Osteocyte (in vitro differentiated cells): Measurements from ENCODE around the gene TRIM36. TPM values are rescaled to one million over a fixed set of nuclear protein-coding genes. Genes with fewer than 3 reads are reported as not detected.
A peak's percentile ranks its signal among the peaks of the same experiment; 100 is the strongest.

Experiments used
- DNase-seq: peaks from one replicate; pipeline ENCODE4 v3.0.0; 2021; ENCODE audit warnings: mixed read lengths; ENCODE audit not compliant: unreplicated experiment; ENCODE audit errors: extremely low spot score
- H3K27ac Mint-ChIP-seq: one replicate; pipeline ENCODE4 v1.8.0; 2021; ENCODE audit warnings: mild to moderate bottlenecking, mixed read lengths; ENCODE audit not compliant: unreplicated experiment
- H3K27me3 Mint-ChIP-seq: one replicate; pipeline ENCODE4 v1.8.0; 2021; ENCODE audit warnings: mixed read lengths; ENCODE audit not compliant: unreplicated experiment
- H3K36me3 Mint-ChIP-seq: one replicate; pipeline ENCODE4 v1.8.0; 2021; ENCODE audit warnings: mixed read lengths; ENCODE audit not compliant: unreplicated experiment
- H3K4me1 Mint-ChIP-seq: one replicate; pipeline ENCODE4 v1.8.0; 2021; ENCODE audit warnings: mixed read lengths; ENCODE audit not compliant: unreplicated experiment
- H3K4me3 Mint-ChIP-seq: one replicate; pipeline ENCODE4 v1.8.0; 2021; ENCODE audit warnings: mild to moderate bottlenecking, moderate library complexity, mixed read lengths; ENCODE audit not compliant: unreplicated experiment
- H3K9me3 Mint-ChIP-seq: one replicate; pipeline ENCODE4 v1.8.0; 2021; ENCODE audit warnings: mixed read lengths; ENCODE audit not compliant: unreplicated experiment
- long read RNA-seq: library from polyadenylated mRNA; unstranded; transcript quantifications from one replicate; pipeline ENCODE4 v2.0.0, GENCODE V29; 2021
- total RNA-seq: library from RNA; stranded (reverse); gene quantifications from 2 replicates; pipeline ENCODE4 v1.2.1, GENCODE V29; 2021
- TF ChIP-seq, protein P1 (sequence below): fragments of 200-600 bp; sonication (generic); IDR thresholded peaks from 2 replicates; pipeline ENCODE4 v1.5.0; 2021; ENCODE audit warnings: antibody characterized with exemption, mild to moderate bottlenecking, moderate library complexity

Gene TRIM36, protein sequence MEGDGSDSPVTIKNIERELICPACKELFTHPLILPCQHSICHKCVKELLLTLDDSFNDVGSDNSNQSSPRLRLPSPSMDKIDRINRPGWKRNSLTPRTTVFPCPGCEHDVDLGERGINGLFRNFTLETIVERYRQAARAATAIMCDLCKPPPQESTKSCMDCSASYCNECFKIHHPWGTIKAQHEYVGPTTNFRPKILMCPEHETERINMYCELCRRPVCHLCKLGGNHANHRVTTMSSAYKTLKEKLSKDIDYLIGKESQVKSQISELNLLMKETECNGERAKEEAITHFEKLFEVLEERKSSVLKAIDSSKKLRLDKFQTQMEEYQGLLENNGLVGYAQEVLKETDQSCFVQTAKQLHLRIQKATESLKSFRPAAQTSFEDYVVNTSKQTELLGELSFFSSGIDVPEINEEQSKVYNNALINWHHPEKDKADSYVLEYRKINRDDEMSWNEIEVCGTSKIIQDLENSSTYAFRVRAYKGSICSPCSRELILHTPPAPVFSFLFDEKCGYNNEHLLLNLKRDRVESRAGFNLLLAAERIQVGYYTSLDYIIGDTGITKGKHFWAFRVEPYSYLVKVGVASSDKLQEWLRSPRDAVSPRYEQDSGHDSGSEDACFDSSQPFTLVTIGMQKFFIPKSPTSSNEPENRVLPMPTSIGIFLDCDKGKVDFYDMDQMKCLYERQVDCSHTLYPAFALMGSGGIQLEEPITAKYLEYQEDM
- 11.1 and 13.3 TPM in 2 replicates for total RNA-seq
- long read RNA-seq, full-length matches to known transcripts = 14 of 18 reads
- long read RNA-seq, partial matches to known transcripts = 2 of 18 reads
- long read RNA-seq, other reads (novel, unspliced or antisense) = 2 of 18 reads

DNA sequence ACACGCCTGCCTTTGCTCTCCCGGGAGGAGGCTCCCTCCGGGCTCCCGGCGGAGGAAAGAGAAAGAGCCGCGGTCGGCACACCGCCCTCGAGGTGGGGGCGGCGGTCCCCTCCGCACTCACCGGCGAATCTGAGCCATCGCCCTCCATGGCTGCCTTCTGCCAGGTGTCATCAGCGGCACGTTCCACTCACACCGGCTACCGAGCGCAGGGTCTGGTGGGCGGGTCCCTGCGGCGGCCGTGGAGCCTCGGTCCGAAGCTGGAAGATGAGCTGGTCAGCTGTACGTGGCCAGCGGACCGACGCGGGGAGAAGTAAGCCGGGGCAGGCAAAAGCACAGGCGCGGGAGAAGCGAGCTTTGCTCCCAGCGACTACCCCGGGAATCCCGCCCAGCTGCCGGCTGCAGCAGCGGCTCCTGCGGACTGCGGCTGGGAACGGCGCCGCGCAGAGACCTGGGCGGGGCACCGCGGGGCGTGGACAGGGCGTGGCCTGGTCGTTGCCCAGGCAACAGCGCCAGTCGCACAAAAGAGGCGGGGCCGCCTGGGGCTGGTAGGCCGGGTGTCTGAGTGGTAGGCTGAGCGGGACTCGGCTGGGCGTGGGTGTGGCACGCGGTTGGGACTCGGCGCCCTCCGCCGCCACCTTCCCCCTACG is at the start of gene TRIM36:
TSS of gene TRIM36 (minus strand) at position 422 of the 647 bp plus-strand sequence. CDS start at position 148, 274 bp downstream.
- Mint-ChIP-seq H3K4me1 (peaks cover 13% of the 10 kb centered on the region), H3K27me3 (peaks cover 27% of the 10 kb centered on the region), H3K27ac (peak within 1 kb of the TSS; percentile 80), H3K4me3 (peak within 1 kb of the TSS; percentile 85), H3K36me3 (no peaks in the 10 kb centered on the region), H3K9me3 (no peaks in the 10 kb centered on the region)
- peak; percentile 98 for DNase-seq
- TF ChIP-seq, protein P1, sequence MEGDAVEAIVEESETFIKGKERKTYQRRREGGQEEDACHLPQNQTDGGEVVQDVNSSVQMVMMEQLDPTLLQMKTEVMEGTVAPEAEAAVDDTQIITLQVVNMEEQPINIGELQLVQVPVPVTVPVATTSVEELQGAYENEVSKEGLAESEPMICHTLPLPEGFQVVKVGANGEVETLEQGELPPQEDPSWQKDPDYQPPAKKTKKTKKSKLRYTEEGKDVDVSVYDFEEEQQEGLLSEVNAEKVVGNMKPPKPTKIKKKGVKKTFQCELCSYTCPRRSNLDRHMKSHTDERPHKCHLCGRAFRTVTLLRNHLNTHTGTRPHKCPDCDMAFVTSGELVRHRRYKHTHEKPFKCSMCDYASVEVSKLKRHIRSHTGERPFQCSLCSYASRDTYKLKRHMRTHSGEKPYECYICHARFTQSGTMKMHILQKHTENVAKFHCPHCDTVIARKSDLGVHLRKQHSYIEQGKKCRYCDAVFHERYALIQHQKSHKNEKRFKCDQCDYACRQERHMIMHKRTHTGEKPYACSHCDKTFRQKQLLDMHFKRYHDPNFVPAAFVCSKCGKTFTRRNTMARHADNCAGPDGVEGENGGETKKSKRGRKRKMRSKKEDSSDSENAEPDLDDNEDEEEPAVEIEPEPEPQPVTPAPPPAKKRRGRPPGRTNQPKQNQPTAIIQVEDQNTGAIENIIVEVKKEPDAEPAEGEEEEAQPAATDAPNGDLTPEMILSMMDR = peak; percentile 42

DNA sequence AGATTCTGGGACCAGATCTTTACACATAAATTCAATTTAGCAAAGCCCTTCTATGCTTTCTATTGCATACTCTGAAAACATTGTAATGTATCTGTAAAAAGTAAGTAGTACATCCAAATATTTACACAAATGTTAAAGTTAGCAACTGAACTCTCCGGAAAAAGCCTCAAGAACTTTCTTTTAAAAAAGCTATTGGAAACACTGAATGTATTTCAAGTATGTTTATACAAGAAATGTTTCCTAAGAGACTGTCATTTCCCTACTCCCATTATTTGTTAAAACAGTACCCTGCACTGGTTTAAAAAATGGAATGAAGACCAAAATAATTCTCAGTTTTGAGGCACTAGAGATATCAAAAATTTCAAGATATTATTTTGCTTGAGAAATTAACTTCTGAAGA is 44.8 kb upstream of the TRIM36 start:
- Mint-ChIP-seq H3K9me3 (peaks cover 5% of the 10 kb centered on the region), H3K4me1 (peaks cover 47% of the 10 kb centered on the region), H3K36me3 (peaks cover 15% of the 10 kb centered on the region), H3K27me3 (no peaks in the 10 kb centered on the region), H3K27ac (peak overlapping the region; percentile 87), H3K4me3 (peak overlapping the region; percentile 10)
- TF ChIP-seq, protein P1 = no peak
- no peak for DNase-seq

DNA sequence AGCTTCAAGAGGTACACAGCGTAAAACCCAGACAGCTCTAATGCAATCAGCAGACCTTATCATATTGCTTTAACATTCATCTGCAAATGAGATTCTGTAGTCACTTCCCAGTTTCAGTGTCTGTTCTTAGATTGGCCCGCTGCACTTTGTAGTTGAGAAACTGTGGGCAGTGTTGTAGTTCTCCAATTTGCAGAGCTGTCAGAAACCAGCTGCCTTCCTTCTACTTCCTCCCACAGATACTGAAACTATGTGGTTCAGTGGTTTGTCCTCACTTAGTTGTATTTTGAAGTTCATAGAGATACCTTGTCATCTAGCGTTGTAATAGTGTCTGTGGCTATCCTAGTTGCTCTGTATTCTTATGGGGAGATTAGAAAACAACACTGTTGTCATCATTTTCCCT is 39.6 kb upstream of the TRIM36 start:
- peaks cover 15% of the 10 kb centered on the region for H3K36me3 Mint-ChIP-seq
- H3K9me3 Mint-ChIP-seq = no peaks in the 10 kb centered on the region
- H3K27ac Mint-ChIP-seq = no peak overlapping the region
- no peak overlapping the region for H3K4me3 Mint-ChIP-seq
- H3K27me3 Mint-ChIP-seq = no peaks in the 10 kb centered on the region
- peaks cover 26% of the 10 kb centered on the region for H3K4me1 Mint-ChIP-seq
- TF ChIP-seq, protein P1 = no peak
- no peak for DNase-seq

DNA sequence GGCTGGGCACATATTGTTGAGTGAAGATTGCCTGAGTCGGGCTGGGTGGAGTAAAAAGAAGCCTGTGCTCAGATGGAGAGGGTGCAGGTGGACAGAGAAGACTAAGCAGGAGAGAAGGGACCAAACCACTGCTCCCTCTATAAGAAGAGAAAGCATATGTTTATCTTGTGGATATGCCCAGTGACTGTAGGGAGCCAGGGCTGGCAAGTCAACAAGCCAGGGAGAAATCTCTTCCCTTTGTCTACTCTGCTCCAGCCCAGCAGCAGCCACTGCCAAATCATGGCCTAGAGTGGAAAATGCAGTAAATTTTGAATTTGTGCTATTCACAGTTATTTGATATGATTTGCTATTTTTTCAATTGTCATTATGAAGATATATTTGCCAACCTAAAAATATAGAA is 33.2 kb upstream of the TRIM36 start:
- TF ChIP-seq, protein P1 = no peak
- no peaks in the 10 kb centered on the region for H3K4me1 Mint-ChIP-seq
- H3K36me3 Mint-ChIP-seq = peaks cover 15% of the 10 kb centered on the region
- DNase-seq = no peak
- H3K9me3 Mint-ChIP-seq = peaks cover 9% of the 10 kb centered on the region
- no peak overlapping the region for H3K4me3 Mint-ChIP-seq
- H3K27ac Mint-ChIP-seq = no peak overlapping the region
- H3K27me3 Mint-ChIP-seq = no peaks in the 10 kb centered on the region
